NCI-H774 (cell line): ENCODE measurements around the gene GPR160.
A peak's percentile ranks its signal among the peaks of the same experiment; 100 is the strongest.
"Not testable (repeated sequence)": the region's sequence is repeated elsewhere in the genome, so short reads cannot be mapped to it uniquely, and the experiment has no call there.

Experiments used
- DNase-seq: peaks from one replicate; lab custom pipeline; 2025; lab: John Stamatoyannopoulos, UW

The GPR160 gene, protein sequence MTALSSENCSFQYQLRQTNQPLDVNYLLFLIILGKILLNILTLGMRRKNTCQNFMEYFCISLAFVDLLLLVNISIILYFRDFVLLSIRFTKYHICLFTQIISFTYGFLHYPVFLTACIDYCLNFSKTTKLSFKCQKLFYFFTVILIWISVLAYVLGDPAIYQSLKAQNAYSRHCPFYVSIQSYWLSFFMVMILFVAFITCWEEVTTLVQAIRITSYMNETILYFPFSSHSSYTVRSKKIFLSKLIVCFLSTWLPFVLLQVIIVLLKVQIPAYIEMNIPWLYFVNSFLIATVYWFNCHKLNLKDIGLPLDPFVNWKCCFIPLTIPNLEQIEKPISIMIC

DNA sequence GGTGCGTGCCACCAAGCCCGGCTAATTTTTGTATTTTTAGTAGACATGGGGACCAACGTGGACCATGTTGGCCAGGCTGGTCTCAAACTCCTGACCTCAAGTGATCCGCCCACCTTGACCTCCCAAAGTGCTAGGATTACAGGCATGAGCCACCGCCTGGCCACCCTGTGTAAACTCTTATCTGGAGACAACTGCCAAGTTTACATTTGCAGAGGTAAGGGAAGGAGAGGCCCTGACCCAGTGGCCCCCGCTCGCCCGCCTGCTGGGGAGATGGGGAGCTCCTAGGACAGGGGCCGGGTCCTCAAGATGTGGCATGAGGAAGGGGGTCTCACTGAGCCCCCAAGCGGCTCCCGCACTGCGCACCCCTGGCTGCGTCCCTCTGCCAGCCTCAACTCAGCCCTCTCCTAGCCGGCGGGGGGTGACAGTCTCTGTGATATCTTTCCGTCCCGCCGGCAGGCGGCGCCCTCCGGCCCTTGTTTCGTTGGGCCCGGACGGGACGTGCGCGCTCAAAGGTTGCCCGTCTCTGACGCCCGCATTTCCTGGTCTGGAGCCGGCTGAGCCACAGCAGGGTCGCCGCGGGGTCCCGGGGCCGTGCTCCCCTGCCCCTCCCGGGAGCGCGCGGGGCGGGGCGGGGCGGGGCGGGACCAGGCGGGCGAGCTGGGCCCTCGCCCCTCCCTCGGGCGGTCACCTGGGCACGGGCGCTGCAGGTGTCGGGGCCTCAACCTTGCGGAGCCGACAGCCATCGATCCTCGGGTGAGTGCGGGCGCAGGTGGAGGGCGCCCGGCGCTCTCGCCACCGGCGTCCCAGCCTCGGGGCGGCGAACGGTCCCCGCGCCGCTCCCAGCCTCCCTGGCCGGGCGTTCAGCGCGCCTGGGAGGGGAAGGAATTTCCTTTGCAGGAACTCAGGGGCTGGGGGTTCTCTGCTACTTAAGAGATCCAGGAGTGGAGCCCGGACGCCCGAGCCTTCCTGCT lies at the start of gene GPR160:
TSS of gene GPR160 (plus strand) at position 533 of the 971 bp plus-strand sequence. CDS start 45,978 bp downstream, outside the sequence.
- DNase-seq: peak; percentile 91

DNA sequence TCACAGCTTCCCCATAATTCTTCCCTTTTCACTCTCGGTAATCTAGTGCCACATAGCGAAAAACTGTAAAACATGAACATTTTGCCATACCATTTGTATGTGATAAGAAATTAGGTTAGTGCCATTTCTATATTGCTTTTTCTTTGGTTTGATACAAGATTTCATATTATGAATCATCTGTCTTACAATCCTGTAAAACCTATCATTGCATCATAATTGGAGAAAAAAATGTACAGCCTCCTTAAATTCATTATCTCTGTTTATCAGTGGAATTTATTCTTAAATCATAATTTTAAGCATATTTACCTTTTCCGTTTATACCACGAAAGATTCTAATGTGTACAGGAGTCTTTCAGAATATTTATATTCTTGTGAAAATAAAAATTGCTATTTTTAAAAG lies 47.4 kb upstream of the GPR160 start:
- no peak for DNase-seq

DNA sequence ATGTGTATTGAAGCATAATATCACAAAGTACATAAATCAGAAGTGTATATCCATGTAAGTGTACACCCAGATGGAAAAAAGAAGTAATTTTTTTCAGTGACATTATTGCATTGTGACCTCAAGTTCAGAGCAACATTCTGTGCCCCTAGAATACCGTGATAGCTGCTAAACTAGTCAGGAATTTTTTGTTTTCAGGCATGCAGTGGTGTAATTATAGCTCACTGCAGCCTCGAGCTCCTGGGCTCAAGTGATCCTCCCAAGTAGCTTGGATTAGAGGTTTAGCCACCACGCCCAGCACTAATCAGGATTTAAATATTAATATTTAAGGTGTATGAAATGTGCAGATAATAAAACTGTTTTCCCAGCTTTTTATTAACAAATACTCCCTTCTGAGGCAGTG lies 45.6 kb upstream of the GPR160 start:
- DNase-seq: no peak

DNA sequence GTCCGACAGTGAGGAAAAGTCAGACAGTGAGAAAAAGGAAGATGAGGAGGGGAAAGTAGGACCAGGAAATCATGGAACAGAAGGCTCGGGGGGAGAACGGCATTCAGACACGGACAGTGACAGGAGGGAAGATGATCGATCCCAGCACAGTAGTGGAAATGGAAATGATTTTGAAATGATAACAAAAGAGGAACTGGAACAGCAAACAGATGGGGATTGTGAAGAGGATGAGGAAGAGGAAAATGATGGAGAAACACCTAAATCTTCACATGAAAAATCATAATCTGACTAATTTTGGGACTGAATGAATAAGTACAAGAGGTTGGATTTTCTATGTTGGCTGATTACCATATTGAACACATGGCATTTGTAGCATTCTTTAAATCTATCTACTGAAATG lies 45.0 kb upstream of the GPR160 start:
- DNase-seq: no peak

DNA sequence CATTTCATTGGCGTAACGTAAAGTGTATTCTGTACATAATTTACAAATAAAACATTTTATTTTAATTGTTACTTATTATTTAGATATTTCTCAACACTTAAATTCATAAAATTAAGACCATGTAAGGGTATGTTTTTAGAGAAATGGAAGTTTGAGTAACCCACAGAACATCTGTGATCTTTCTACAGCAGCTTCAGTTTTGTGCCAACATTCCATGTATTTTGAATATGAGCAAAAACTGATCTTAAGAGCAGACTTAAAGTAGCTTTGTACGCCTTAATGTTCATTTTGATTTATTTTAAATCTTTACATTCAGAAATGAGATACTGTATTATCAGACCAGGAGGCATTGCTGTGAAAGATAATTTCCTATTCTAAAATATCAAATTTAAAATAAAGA lies 44.0 kb upstream of the GPR160 start:
- DNase-seq: no peak

DNA sequence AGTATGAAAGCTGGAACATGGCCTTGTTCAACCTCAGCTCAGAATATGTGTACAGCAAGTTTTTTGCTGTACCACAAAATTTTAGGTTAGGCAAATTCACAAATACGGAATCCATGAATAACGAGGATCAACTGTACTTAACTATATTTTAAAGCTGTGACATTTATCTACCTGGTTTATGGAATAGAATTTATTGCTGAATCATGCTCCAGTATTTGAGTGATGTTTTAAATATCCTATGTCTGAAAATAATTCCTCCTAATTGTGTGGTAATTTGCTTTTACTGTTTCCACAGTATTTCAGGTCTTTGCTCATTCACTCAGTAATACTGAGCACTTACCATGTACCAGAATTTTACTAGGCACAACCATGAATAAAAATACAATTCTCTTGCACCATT lies 41.7 kb upstream of the GPR160 start:
- DNase-seq: no peak

DNA sequence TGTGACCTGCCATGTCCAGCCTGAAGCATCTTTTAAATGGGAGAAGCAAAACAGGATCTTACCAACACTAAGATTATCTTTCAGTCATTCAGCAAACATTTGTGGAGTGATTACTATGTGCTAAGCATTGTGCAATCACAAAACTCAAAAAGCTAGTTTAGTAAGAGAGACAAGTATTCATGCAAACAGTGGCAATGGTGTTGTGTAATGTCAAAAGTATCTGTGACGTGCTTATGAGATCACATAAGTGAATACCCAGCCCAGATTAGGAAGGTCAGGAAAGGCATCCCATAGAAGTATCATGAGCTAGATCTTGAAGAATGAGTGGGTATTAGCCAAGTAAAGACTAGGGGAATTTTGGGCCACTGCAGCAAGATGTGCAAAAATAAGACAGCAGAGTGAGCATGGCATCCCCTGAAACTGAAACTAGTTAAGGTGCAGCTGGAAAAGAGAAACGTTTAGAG lies 39.1 kb upstream of the GPR160 start:
- DNase-seq: no peak

DNA sequence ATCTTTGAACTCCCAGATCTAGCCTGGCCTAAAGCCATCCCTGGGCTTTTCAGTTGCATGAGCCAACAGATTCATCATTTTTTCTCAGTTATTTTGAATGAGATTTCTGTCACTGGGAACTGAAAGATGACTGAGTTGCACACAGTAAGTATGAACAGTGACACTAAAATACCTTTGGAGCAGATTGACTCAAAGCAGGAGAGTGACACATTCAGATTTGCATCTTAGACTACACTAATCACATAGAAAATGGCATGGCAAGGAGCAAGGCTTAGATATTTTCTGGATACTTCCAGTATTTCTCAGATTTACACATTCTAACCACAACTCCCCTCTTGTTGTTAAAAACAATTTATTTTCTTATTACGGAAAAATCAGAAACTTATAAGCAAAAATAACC lies 38.4 kb upstream of the GPR160 start:
- no peak for DNase-seq

DNA sequence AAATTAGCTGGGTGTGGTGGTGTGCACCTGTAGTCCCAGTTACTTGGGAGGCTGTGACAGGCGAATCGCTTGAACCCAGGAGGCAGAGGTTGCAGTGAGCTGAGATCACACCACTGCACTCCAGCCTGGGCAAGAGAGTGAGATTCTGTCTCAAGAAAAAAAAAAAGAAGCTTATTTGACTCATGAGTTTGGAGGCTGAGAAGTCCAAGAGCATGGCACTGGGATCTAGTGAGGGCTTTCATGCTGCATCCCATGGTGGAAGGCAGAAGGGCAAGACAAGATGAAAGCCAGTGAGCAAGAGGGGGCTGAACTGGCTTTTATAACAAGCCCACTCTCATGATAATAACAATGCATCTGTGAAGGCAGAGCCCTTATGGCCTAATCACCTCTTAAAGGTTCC lies 37.7 kb upstream of the GPR160 start:
- DNase-seq: no peak

DNA sequence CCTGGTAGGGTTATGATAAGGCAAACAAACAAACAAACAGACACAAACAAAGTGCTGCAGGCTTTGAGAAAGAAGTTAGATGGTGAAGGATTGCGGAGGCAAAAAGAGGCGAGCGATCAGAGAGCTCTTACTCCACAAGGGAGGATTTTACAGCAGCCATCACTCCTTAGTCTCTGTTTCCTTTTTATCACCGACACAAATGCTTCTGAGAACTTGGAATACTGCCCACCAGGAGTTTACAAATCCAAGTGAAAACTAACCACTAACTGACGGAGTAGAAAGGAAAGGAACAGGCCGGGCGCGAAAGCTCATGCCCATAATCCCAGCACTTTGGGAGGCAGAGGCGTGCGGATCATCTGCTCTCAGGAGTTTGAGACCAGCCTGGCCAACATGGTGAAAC lies 35.6 kb upstream of the GPR160 start:
- no peak for DNase-seq

DNA sequence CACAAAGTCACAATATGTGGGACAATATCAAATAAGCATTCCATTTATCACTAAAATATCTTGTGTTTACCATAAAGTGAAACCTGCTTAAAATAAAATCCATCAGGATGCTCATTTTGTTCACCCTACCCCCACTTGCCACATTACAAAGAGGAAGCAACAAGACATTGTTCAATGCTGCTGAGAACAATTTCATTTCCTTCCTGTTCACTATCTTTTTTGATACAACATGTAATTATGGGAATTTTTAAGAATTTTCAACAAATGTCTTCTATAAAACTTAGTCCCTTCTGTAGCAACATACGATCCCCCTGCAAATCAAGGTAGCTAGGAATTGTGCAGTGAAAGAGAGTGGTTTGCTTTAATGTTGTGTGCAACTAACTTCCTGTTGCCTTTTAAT lies 34.9 kb upstream of the GPR160 start:
- no peak for DNase-seq

DNA sequence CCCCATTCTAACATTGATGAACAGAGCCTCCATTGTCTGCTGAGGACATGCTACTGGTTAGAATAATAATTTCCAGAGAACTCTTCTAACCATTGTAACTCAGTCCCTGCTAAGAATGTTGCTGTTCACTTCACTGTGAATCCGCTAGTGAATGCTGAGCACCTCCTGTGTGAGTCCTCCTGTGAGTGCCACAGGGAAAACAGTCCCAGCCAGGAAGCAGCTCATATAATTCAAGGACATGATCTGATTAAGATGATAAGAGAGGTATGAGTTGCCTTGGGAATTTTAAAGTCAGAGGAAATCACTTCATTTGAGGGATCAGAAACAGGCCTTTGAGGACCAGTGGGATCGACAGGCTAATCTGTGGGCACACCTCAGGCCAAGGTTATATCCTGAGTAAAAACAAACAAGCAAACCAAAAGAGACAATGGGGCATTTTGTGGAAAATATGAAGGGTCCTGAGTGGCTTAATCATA lies 33.9 kb upstream of the GPR160 start:
- DNase-seq: no peak

DNA sequence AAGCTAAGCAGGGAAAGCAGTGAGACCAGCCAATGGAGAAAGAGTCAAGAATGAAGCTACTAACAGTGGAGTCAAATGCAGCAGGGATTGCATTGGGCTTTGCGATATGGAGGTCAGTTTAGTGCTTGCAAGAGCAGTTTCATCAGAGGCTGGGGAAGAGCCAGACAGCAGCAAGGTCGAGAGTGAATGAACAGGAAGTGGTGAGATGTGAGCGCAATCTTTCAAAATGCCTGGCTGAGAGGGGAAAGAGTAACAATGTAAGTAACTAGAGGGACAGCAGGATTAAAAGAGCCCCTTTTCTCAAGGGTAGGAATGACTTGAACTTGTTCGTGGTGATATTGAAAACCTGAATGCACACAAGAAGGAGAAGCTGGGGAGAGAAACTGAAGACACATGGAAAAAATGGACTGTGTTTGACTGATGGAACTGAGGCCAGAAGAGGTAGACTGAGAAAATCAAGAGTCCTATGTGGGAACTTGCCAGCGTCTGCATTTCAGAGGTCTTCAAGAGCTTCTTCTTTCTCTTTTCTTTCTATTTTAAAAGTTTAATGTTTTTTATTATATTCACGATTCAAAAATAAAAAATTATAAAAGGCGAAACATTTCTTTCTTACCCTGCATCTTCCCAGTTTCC lies 30.6 kb upstream of the GPR160 start:
- DNase-seq: no peak

DNA sequence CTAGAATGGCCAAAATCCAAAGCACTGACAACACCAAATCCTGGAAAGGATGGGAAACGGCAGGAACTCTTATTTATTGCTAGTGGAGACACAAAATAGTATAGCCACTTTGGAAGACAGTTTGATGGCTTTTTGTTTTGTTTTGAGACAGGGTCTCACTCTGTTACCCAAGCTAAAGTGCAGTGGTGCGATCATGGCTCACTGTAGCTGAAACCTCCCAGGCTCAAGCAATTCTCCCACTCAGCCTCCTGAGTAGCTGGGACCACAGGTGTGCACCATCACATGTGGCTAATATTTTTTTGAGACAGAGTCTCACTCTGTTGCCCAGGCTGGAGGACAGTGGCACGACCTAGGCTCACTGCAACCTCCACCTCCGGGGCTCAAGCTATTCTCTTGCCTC lies 27.3 kb upstream of the GPR160 start:
- no peak for DNase-seq

DNA sequence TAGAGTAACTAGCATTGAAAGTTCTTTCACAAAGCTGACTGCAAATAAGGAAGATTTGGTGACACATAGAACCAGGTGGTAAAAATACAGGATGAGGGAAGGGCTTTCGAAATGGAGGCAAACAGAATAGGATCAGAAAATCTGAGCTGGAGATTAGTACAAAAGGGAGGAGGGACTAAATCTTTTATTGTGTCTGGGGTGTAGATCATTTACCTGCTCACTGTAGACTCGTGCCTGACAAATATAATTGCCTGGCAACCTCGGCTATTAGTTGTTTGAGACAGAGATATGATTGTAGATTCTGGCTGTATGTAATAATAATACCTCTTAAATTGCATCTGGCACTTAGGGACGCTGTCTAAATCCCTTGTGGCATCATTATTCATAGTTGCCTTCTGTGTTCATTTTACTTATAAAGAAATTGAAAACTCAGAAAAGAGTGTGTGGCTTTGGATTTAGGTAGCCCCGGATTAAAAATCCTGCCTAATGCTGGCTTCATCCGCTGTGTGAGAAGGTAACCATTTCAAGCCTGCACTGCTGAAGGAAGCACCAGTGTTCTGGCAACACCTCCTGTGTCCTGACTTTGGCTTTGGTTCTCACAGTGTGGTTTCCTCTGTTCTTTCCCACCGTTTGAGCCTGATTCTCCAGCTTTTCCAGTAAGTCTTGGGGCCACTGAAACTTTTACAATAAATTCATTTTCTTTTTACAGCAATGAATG lies 25.0 kb upstream of the GPR160 start:
- DNase-seq: peak; percentile 10

DNA sequence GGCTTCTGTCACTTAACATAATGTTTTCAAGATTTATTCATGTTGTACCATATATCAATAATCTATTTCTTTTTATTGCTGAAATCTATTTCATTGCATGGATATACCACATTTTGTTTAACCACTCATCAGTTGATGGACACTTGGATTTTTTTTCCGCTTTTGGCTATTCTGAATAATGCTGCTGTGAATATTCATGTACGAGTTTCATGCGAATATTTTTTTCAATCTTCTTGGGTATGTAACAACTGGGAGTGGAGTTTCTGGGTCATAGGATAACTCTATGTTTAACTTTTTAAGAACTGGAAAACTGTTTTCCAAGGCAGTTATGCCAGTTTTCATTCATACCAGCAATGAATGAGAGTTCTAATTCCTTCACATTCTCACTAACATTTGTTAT lies 21.7 kb upstream of the GPR160 start:
- no peak for DNase-seq

DNA sequence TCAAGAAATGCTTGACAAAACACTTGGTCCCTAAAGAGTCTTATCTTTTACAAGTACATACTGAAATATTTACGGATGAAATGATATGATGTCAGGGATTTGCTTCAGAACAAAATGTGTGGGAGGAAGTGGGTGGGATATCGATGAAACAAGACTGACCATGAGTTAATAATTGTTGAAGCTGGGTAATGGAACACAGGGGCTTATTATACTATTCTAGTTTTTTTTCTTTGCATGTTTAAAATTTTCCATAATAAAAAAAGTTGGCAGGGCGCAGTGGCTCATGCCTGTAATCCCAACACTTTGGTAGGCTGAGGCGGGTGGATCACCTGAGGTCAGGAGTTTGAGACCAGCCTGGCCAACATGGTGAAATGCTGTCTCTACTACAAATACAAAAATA lies 18.5 kb upstream of the GPR160 start:
- DNase-seq: not testable (repeated sequence)

DNA sequence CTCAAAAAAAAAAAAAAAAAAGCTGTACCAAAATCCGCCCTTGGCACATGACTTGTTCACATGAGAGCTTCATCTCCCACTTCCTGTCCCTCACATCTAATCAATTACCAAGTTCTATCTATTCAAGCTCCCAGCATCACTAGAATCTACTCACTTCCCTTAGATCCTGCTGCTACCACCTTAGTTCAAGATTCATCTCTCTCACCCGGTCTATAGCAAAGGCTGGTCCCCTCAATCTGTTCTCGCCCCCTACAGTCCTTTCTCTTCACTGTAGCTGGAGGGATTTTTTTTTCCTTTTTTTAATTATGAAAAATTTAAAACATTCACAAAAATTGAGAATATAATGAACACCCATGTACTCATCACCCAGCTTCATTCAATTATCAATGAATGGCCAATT lies 16.7 kb upstream of the GPR160 start:
- DNase-seq: no peak

DNA sequence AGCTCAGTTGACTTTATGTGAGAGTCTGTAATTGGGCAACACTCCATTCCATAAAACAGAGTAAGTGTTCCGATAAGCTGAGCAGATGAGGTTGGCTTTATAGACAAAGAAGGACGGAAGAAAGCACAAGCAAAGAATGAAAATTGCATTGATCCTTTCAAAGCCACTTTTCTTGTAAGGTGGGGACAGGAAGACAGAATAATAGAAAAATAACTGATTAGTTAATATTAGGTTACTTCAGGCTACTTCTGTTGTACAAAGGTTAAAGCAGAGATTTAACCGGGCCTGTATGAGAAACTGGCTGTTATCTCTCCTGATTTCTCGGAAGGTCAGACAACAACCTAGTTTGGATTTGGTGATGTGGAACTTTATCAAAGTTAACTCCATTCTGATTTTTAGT lies 15.5 kb upstream of the GPR160 start:
- DNase-seq: no peak

DNA sequence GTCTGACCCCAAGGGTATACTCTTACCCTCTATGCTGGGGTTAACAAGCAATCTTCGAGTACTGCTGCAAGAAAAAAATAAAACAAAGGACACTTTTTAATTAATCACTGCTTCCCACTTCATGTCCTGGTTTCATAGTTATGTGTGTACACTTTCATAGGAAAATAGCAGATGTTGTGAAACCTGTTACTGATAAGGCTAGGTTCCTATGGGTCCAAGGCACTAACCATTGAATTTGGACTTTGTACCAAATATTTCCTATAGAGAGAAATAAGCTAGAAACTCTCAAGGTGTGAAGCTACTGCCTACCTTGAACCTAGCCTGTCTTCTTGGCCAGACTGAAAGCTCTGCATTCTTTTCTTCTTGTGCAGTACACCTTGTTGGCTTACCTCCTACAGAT lies 14.6 kb upstream of the GPR160 start:
- no peak for DNase-seq

DNA sequence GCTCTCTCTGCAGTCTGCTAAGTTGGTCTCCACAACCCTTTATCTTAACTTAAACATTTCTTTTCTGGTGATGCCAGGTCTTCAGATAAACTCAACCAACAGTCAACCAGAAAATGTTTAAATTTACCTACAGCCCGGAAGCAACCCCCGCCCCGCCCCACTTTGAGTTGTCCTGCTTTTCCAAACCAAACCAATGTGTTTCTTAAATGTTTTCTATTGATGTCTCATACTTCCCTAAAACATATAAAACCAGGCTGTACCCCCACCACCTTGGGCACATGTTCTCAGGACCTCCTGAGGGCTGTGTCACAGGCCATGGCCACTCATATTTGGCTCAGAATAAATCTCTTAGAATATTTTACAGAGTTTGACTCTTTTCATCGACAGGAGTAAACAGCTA lies 13.2 kb upstream of the GPR160 start:
- no peak for DNase-seq
